Epithelial cell of proximal tubule (primary cell): ENCODE results near the gene ARPP21. TPM values are rescaled to one million over a fixed set of nuclear protein-coding genes. Genes with fewer than 3 reads are reported as not detected.

Experiments used
- DNase-seq: peaks from one replicate; pipeline ENCODE4 v3.0.0-alpha.2; 2011; ENCODE audit warnings: low read depth
- H3K4me3 ChIP-seq: 2 replicates; pipeline ENCODE4 v1.5.1; 2011; ENCODE audit warnings: low read depth, mild to moderate bottlenecking, low read length
- total RNA-seq: library from RNA; depleted of rRNA; stranded (reverse); fragments of >200 nt; gene quantifications from 2 replicates; pipeline ENCODE4 v1.2.3, GENCODE V29; 2015
- TF ChIP-seq, protein P1 (sequence below): conservative IDR thresholded peaks from 2 replicates; pipeline ENCODE4 v1.5.1; 2012; ENCODE audit warnings: low read depth, mild to moderate bottlenecking, low read length

The ARPP21 gene
- total RNA-seq, 1 donor from 2014 or later = not detected

DNA sequence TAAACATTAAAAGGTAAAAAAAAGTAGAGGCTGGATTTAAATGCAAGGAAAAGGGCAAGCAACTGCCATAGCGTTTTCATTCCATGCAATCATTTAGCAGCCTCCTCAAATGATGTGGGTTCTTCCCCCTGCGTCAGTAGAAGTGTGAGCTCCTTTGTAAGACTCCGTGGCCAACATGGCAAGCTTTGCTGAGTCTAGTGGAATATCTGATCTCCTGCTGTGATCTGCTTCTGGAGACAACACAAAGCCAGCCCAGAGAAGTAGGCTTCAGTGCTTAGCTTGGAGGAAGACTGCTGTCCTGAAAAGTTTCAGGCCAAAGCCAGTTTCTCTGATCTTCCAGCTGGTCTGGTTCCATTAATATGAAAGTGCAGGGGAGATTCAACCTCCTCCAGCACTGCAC lies 70.4 kb downstream of the ARPP21 start:
- no peak overlapping the region for H3K4me3 ChIP-seq
- TF ChIP-seq, protein P1, sequence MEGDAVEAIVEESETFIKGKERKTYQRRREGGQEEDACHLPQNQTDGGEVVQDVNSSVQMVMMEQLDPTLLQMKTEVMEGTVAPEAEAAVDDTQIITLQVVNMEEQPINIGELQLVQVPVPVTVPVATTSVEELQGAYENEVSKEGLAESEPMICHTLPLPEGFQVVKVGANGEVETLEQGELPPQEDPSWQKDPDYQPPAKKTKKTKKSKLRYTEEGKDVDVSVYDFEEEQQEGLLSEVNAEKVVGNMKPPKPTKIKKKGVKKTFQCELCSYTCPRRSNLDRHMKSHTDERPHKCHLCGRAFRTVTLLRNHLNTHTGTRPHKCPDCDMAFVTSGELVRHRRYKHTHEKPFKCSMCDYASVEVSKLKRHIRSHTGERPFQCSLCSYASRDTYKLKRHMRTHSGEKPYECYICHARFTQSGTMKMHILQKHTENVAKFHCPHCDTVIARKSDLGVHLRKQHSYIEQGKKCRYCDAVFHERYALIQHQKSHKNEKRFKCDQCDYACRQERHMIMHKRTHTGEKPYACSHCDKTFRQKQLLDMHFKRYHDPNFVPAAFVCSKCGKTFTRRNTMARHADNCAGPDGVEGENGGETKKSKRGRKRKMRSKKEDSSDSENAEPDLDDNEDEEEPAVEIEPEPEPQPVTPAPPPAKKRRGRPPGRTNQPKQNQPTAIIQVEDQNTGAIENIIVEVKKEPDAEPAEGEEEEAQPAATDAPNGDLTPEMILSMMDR = no peak
- no peak for DNase-seq

DNA sequence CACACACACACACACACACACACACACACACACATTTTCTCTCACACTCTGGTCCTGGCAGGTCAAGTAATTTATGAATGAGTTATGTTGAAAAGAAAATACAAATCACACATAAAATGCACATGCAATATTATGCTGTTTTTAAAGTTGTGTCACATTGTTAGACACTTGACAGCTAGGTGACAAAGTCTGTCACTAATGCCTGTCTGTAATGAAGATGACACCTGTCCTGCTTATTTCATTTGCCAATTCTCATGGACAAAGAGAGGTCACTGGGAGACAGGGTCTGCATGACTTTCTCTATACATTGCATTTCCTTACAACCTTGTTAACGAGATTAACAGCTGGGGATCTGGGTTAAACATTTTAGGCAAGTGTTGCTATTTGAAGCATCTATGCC lies 71.2 kb downstream of the ARPP21 start:
- TF ChIP-seq, protein P1 = no peak
- H3K4me3 ChIP-seq = no peak overlapping the region
- DNase-seq = no peak

DNA sequence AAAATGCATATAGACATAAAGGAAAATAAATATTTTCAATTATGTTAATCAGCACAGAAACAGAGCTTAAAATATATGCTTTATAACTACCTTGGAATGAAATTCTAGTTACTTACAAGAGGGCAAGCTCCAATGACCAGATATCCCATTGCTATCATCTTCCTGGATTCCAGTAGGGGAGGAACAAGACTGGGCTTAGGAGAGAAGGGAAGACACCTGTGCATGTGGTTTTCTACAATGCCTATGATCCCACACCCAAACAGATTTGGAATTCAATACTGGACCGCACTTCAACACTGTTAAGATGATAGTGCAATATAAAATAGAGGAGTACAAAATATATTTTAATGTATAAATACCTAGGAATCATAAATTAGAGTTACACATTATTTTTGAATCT lies 79.6 kb downstream of the ARPP21 start:
- DNase-seq = no peak
- TF ChIP-seq, protein P1 = no peak
- no peak overlapping the region for H3K4me3 ChIP-seq

DNA sequence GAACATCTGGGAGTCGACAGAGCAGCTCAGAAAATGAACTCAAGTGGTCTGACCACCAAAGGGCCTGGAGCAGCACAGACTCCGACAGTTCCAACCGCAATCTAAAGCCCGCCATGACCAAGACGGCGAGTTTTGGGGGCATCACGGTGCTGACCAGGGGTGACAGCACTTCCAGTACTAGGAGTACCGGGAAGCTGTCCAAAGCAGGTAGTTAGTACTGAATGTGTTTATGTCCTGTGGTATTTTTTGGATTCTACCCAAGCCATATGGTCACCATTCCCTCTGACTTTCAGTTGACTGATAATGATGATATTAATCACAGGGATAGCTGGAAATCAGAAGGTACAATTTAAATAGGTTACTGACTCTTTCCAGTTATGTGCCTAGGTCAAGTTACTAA lies 82.3 kb downstream of the ARPP21 start:
- H3K4me3 ChIP-seq = no peak overlapping the region
- TF ChIP-seq, protein P1 = no peak
- no peak for DNase-seq

DNA sequence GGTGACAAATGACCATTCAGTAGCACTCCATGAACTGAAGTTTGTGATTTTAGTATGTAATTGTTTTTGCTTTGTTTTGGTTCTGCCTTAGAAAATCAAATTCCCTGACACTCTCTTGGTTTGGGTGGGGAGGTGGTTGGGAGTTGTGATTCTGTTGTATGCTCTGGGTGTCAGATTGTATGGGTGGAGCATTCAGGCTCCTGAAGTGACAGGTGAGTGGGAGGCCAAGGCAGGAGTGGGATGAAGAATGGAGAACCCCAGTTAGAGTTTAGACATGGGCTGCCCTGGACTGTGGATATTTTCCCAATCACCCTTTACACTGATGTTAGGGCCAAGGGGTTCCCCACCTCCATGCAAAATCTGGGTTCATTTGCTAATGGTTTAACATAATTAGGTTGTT lies 83.6 kb downstream of the ARPP21 start:
- TF ChIP-seq, protein P1 = no peak
- no peak overlapping the region for H3K4me3 ChIP-seq
- no peak for DNase-seq

DNA sequence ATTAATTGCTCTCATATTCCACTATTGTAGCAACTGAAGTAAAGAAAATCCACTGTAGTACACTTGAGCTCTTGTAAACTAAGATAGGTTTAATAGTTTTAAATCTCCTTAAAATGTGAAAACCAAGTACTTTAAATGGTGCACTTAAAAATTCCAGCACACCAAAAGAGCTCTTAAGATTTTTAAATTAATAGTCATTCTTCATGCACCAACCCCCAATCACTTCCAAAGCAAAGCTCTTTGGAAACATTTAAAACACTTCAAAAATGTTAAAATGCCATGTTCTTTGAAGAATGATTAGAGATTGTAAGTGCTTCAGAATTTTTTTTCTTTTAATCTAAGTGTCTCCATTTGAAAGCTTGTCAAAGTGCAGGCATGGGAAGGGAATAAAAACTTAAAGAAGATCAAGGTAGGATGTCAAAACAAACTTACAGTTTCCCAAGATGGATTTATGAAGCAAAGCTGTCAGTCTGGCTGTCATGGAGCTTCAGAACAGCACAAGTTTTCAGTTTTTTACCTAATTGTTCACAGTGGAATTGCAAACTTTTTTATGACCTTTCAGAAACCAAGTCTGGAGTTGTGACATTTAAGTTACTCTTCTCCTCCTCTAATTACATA lies 84.3 kb downstream of the ARPP21 start:
- TF ChIP-seq, protein P1 = no peak
- DNase-seq = no peak
- no peak overlapping the region for H3K4me3 ChIP-seq

DNA sequence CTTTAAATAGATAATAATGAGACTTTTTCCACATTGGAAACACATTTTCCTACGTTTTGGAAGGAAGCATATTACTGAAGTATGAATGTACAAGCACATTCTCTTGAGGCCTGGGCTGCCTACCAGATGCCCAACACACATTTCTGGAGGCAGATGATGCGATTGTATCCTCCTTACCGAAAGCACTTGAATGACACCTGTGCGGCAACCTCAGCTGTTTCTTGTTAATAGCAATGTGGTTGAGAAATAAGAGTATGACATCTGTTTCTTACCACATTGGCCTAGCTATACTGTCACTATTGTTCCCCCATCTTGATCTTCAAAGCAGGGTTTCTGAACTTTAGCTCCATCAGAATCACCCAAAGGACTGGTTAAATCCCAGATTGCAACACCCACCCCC lies 84.8 kb downstream of the ARPP21 start:
- DNase-seq = no peak
- TF ChIP-seq, protein P1 = no peak
- no peak overlapping the region for H3K4me3 ChIP-seq
